Tibial nerve (tissue), 4 donors: ENCODE data around the gene LRRC4C.

Experiments used
- EP300 ChIP-seq, 2 donors: sonication (generic); formaldehyde crosslinking; IDR thresholded peaks; one replicate each; pipeline ENCODE4 v1.6.1; 2017; ENCODE audit warnings: antibody characterized with exemption in 2 of 2, mild to moderate bottlenecking in 1 of 2
- TF ChIP-seq, protein P1 (sequence below), 5 experiments: fragments of 200-600 bp in 3 of 5; fragments of 450-650 bp in 2 of 5; sonication (generic) in 3 of 5; IDR thresholded peaks; one replicate each; pipeline ENCODE4 v1.5.1; 2016 to 2019; ENCODE audit warnings: antibody characterized with exemption in 5 of 5, mild to moderate bottlenecking in 3 of 5, moderate library complexity in 2 of 5

DNA sequence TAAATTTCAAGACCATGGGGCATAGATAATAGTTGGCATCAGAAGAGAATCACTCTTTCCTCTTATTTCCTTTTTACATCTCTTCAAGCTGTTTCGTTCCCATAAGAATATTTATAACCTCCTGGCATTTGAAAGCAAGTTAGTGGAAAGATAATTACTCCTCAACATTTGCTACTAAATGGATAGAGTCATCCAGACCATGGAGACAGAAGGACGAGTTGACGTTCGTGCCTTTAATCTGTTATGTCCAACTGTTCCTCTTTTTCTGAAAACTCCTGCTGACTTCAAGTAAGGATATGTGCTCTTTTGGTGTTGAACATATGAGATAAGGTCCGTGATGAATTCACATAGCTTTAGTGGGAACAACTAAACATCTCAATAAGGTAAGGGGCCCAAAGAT lies 414.2 kb downstream of the LRRC4C start:
- TF ChIP-seq EP300 (IDR thresholded peaks at IDR 0.05) = no peak
- TF ChIP-seq, protein P1, sequence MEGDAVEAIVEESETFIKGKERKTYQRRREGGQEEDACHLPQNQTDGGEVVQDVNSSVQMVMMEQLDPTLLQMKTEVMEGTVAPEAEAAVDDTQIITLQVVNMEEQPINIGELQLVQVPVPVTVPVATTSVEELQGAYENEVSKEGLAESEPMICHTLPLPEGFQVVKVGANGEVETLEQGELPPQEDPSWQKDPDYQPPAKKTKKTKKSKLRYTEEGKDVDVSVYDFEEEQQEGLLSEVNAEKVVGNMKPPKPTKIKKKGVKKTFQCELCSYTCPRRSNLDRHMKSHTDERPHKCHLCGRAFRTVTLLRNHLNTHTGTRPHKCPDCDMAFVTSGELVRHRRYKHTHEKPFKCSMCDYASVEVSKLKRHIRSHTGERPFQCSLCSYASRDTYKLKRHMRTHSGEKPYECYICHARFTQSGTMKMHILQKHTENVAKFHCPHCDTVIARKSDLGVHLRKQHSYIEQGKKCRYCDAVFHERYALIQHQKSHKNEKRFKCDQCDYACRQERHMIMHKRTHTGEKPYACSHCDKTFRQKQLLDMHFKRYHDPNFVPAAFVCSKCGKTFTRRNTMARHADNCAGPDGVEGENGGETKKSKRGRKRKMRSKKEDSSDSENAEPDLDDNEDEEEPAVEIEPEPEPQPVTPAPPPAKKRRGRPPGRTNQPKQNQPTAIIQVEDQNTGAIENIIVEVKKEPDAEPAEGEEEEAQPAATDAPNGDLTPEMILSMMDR (IDR thresholded peaks at IDR 0.05) = no peak
